ENCODE results near the gene PRKAR1A.

GRCh38 chr17:68498479-68499326, 13.5 kb upstream of the PRKAR1A start:
- TF ChIP-seq FOXK2 (IDR thresholded peaks at IDR 0.05) (no peak), ZNF384 (IDR thresholded peaks at IDR 0.05) (no peak), HDGF (IDR thresholded peaks at IDR 0.05; ENCODE audit: borderline replicate concordance) (no peak), CTBP1 (IDR thresholded peaks at IDR 0.05; ENCODE audit: borderline replicate concordance) (no peak), FOXM1 (IDR thresholded peaks at IDR 0.05; ENCODE audit: borderline replicate concordance) (no peak), SUZ12 (IDR thresholded peaks at IDR 0.05) (no peak), SP1 (IDR thresholded peaks at IDR 0.05) (no peak), ARNT (IDR thresholded peaks at IDR 0.05) (no peak)
